ENCODE data around the gene RPS21. TPM values are rescaled to one million over a fixed set of nuclear protein-coding genes. Genes with fewer than 3 reads are reported as not detected.
A peak's percentile ranks its signal among the peaks of the same experiment; 100 is the strongest.

The RPS21 gene
- total RNA-seq (1,000 to 10,000 TPM; 2,807 to 3,290 (median 3,085) TPM), total RNA-seq (277 to 593 (median 361) reads per million in 29 experiments)
- 1,874 TPM for total RNA-seq (2013)

GRCh38 chr20:62386383-62387218 is at the start of gene RPS21:
Gene RPS21 (plus strand): TSS chr20:62387103. CDS start chr20:62387339, 236 bp downstream.
- no peaks in the 10 kb centered on the region for H3K9me3 ChIP-seq
- Mint-ChIP-seq H3K9me3 (peaks cover 0 to 6% (median 0%) of the 10 kb centered on the region in 3 donors), H3K36me3 (peaks cover 25% of the 10 kb centered on the region), H3K4me3 (peak within 1 kb of the TSS; percentile 87 to 88 (median 88)), H3K27ac (peak within 1 kb of the TSS; percentile 84 to 90), H3K27me3 (no peaks in the 10 kb centered on the region), H3K4me1 (peaks cover 50 to 75% (median 56%) of the 10 kb centered on the region in 3 donors)
- H3K4me3 ChIP-seq (ENCODE audit: control insufficient read depth in 1 of 2, extremely low read depth in 1 of 2, low read length in 1 of 2) = peak within 1 kb of the TSS; percentile 88 to 90
- ChIA-PET CTCF (interaction anchor here (0.6 to 1.5 kb wide), 4 partner anchors 10 to 239 kb away, joined by 3 to 10 read pairs (median 4); no protein-coding TSS in a partner anchor), POLR2A (interaction anchor here (0.6 kb wide), 2 partner anchors 248 to 838 kb away, joined by 4 to 7 read pairs; no protein-coding TSS in a partner anchor)
- H3K27me3 ChIP-seq (replicated peaks in 1 of 2; ENCODE audit: control insufficient read depth in 2 of 2, extremely low read depth in 1 of 2, insufficient read depth in 2 of 2, low read length in 1 of 2) = no peaks in the 10 kb centered on the region
- peak; percentile 92 to 93 (median 92) for ATAC-seq (replicated peaks in 1 of 4)
- DNase-seq = peak; percentile 86 to 96 (median 93)
- H3K4me1 ChIP-seq (ENCODE audit: control insufficient read depth in 1 of 2, extremely low read depth in 1 of 2, insufficient read depth in 2 of 2, low read length in 2 of 2) = peaks cover 16 to 44% of the 10 kb centered on the region in 2 experiments
- under 1% methylated on average over 67 of the region's 83 CpGs for WGBS (ENCODE audit: insufficient coverage)
- peak within 1 kb of the TSS; percentile 94 for H3K27ac ChIP-seq (ENCODE audit: low read length)
- peaks cover 6 to 33% of the 10 kb centered on the region in 2 donors for H3K36me3 ChIP-seq (ENCODE audit: control insufficient read depth in 2 of 2, extremely low read depth in 1 of 2, insufficient read depth in 1 of 2, low read length in 1 of 2)

GRCh38 chr20:62337558-62338293 is 49.2 kb upstream of the RPS21 start:
- Histone ChIP-seq H3K36me3 (ENCODE audit: control insufficient read depth in 2 of 2, extremely low read depth in 1 of 2, insufficient read depth in 1 of 2, low read length in 1 of 2) (no peaks in the 10 kb centered on the region), H3K27ac (ENCODE audit: low read length) (no peak overlapping the region), H3K27me3 (replicated peaks in 1 of 2; ENCODE audit: control insufficient read depth in 2 of 2, extremely low read depth in 1 of 2, insufficient read depth in 2 of 2, low read length in 1 of 2) (peaks cover 0 to 48% of the 10 kb centered on the region in 2 experiments), H3K9me3 (no peaks in the 10 kb centered on the region), H3K4me1 (ENCODE audit: control insufficient read depth in 1 of 2, extremely low read depth in 1 of 2, insufficient read depth in 2 of 2, low read length in 2 of 2) (no peaks in the 10 kb centered on the region), H3K4me3 (ENCODE audit: control insufficient read depth in 1 of 2, extremely low read depth in 1 of 2, low read length in 1 of 2) (no peak overlapping the region)
- no peaks in the 10 kb centered on the region for H3K36me3 Mint-ChIP-seq
- no peaks in the 10 kb centered on the region for H3K9me3 Mint-ChIP-seq
- peaks cover 0 to 15% (median 0%) of the 10 kb centered on the region in 3 donors for H3K4me1 Mint-ChIP-seq
- WGBS (ENCODE audit: insufficient coverage) = 50% methylated on average over 25 of the region's 34 CpGs
- ATAC-seq (replicated peaks in 1 of 4) (no peak), DNase-seq (peak in 1 of 35 experiments; percentile 30)
- POLR2A ChIA-PET = no interaction called here
- H3K4me3 Mint-ChIP-seq = no peak overlapping the region
- peaks cover 9 to 14% of the 10 kb centered on the region in 2 donors for H3K27me3 Mint-ChIP-seq
- CTCF ChIA-PET = no interaction called here
- H3K27ac Mint-ChIP-seq = peak overlapping the region in 1 of 2 donors; percentile 27

GRCh38 chr20:62338294-62338620 is 48.6 kb upstream of the RPS21 start:
- H3K27ac Mint-ChIP-seq = no peak overlapping the region
- H3K4me3 Mint-ChIP-seq = no peak overlapping the region
- Histone ChIP-seq H3K4me1 (ENCODE audit: control insufficient read depth in 1 of 2, extremely low read depth in 1 of 2, insufficient read depth in 2 of 2, low read length in 2 of 2) (no peaks in the 10 kb centered on the region), H3K27ac (ENCODE audit: low read length) (no peak overlapping the region), H3K4me3 (ENCODE audit: control insufficient read depth in 1 of 2, extremely low read depth in 1 of 2, low read length in 1 of 2) (no peak overlapping the region), H3K9me3 (no peaks in the 10 kb centered on the region), H3K27me3 (replicated peaks in 1 of 2; ENCODE audit: control insufficient read depth in 2 of 2, extremely low read depth in 1 of 2, insufficient read depth in 2 of 2, low read length in 1 of 2) (peaks cover 0 to 46% of the 10 kb centered on the region in 2 experiments), H3K36me3 (ENCODE audit: control insufficient read depth in 2 of 2, extremely low read depth in 1 of 2, insufficient read depth in 1 of 2, low read length in 1 of 2) (no peaks in the 10 kb centered on the region)
- H3K36me3 Mint-ChIP-seq = no peaks in the 10 kb centered on the region
- CTCF ChIA-PET = no interaction called here
- H3K27me3 Mint-ChIP-seq = peaks cover 9 to 14% of the 10 kb centered on the region in 2 donors
- POLR2A ChIA-PET = no interaction called here
- no peak for ATAC-seq (replicated peaks in 1 of 4)
- no peak for DNase-seq
- H3K9me3 Mint-ChIP-seq = no peaks in the 10 kb centered on the region
- 95% methylated on average over 8 of the region's 16 CpGs for WGBS (ENCODE audit: insufficient coverage)
- H3K4me1 Mint-ChIP-seq = peaks cover 0 to 15% (median 0%) of the 10 kb centered on the region in 3 donors

- Mint-ChIP-seq H3K36me3 (no peaks in the 10 kb centered on the region), H3K4me3 (peak overlapping the region in 1 of 3 donors; percentile 18), H3K27ac (no peak overlapping the region), H3K4me1 (peaks cover 0 to 15% (median 0%) of the 10 kb centered on the region in 3 donors), H3K9me3 (no peaks in the 10 kb centered on the region), H3K27me3 (peaks cover 9 to 14% of the 10 kb centered on the region in 2 donors)
- no peaks in the 10 kb centered on the region for H3K9me3 ChIP-seq
- no peak overlapping the region for H3K27ac ChIP-seq (ENCODE audit: low read length)
- POLR2A ChIA-PET = no interaction called here
- ATAC-seq (replicated peaks in 1 of 4) (no peak), DNase-seq (peak in 1 of 35 experiments; percentile 15)
- peaks cover 0 to 37% of the 10 kb centered on the region in 2 experiments for H3K27me3 ChIP-seq (replicated peaks in 1 of 2; ENCODE audit: control insufficient read depth in 2 of 2, extremely low read depth in 1 of 2, insufficient read depth in 2 of 2, low read length in 1 of 2)
- WGBS (ENCODE audit: insufficient coverage) = 49% methylated on average over 12 of the region's 14 CpGs
- CTCF ChIA-PET = no interaction called here
- H3K36me3 ChIP-seq (ENCODE audit: control insufficient read depth in 2 of 2, extremely low read depth in 1 of 2, insufficient read depth in 1 of 2, low read length in 1 of 2) = no peaks in the 10 kb centered on the region
- H3K4me1 ChIP-seq (ENCODE audit: control insufficient read depth in 1 of 2, extremely low read depth in 1 of 2, insufficient read depth in 2 of 2, low read length in 2 of 2) = no peaks in the 10 kb centered on the region
- H3K4me3 ChIP-seq (ENCODE audit: control insufficient read depth in 1 of 2, extremely low read depth in 1 of 2, low read length in 1 of 2) = no peak overlapping the region
Measured at GRCh38 chr20:62339647-62340062, 47.2 kb upstream of the RPS21 start.

- H3K4me3 ChIP-seq (ENCODE audit: control insufficient read depth in 1 of 2, extremely low read depth in 1 of 2, low read length in 1 of 2) = no peak overlapping the region
- Mint-ChIP-seq H3K4me3 (no peak overlapping the region), H3K27ac (no peak overlapping the region), H3K9me3 (peaks cover 0 to under 1% (median 0%) of the 10 kb centered on the region in 3 donors), H3K4me1 (peaks cover 0 to 6% (median 0%) of the 10 kb centered on the region in 3 donors), H3K27me3 (peaks cover 4 to 9% of the 10 kb centered on the region in 2 donors), H3K36me3 (no peaks in the 10 kb centered on the region)
- no peak overlapping the region for H3K27ac ChIP-seq (ENCODE audit: low read length)
- DNase-seq = no peak
- ATAC-seq (replicated peaks in 1 of 4) = no peak
- no peaks in the 10 kb centered on the region for H3K9me3 ChIP-seq
- no peaks in the 10 kb centered on the region for H3K4me1 ChIP-seq (ENCODE audit: control insufficient read depth in 1 of 2, extremely low read depth in 1 of 2, insufficient read depth in 2 of 2, low read length in 2 of 2)
- H3K36me3 ChIP-seq (ENCODE audit: control insufficient read depth in 2 of 2, extremely low read depth in 1 of 2, insufficient read depth in 1 of 2, low read length in 1 of 2) = no peaks in the 10 kb centered on the region
- CTCF ChIA-PET = no interaction called here
- H3K27me3 ChIP-seq (replicated peaks in 1 of 2; ENCODE audit: control insufficient read depth in 2 of 2, extremely low read depth in 1 of 2, insufficient read depth in 2 of 2, low read length in 1 of 2) = peaks cover 0 to 11% of the 10 kb centered on the region in 2 experiments
- POLR2A ChIA-PET = no interaction called here
- 62% methylated on average over 2 of the region's 10 CpGs for WGBS (ENCODE audit: insufficient coverage)
Measured at GRCh38 chr20:62342910-62343309, 44.0 kb upstream of the RPS21 start.

GRCh38 chr20:62344092-62344491 is 42.8 kb upstream of the RPS21 start:
- ChIA-PET CTCF (no interaction called here), POLR2A (no interaction called here)
- Histone ChIP-seq H3K4me1 (ENCODE audit: control insufficient read depth in 1 of 2, extremely low read depth in 1 of 2, insufficient read depth in 2 of 2, low read length in 2 of 2) (no peaks in the 10 kb centered on the region), H3K4me3 (ENCODE audit: control insufficient read depth in 1 of 2, extremely low read depth in 1 of 2, low read length in 1 of 2) (no peak overlapping the region), H3K9me3 (no peaks in the 10 kb centered on the region), H3K36me3 (ENCODE audit: control insufficient read depth in 2 of 2, extremely low read depth in 1 of 2, insufficient read depth in 1 of 2, low read length in 1 of 2) (no peaks in the 10 kb centered on the region), H3K27me3 (replicated peaks in 1 of 2; ENCODE audit: control insufficient read depth in 2 of 2, extremely low read depth in 1 of 2, insufficient read depth in 2 of 2, low read length in 1 of 2) (peaks cover 0 to 6% of the 10 kb centered on the region in 2 experiments), H3K27ac (ENCODE audit: low read length) (no peak overlapping the region)
- DNase-seq (no peak), ATAC-seq (replicated peaks in 1 of 4) (no peak)
- Mint-ChIP-seq H3K9me3 (peaks cover 4 to 5% (median 4%) of the 10 kb centered on the region in 3 donors), H3K36me3 (no peaks in the 10 kb centered on the region), H3K27ac (no peak overlapping the region), H3K27me3 (peaks cover 4 to 9% of the 10 kb centered on the region in 2 donors), H3K4me3 (no peak overlapping the region), H3K4me1 (peaks cover 0 to 5% (median 0%) of the 10 kb centered on the region in 3 donors)
- 100% methylated on average over 1 of the region's 5 CpGs for WGBS (ENCODE audit: insufficient coverage)
